ENCODE results near the gene WNK1.
"Not testable (repeated sequence)": the region's sequence is repeated elsewhere in the genome, so short reads cannot be mapped to it uniquely, and the experiment has no call there.

WNK1 gene

GRCh38 chr12:818733-819132 is 66.4 kb downstream of the WNK1 start:
- DNase-seq: no peak

- DNase-seq: no peak
These were observed 68.0 kb downstream of the WNK1 start for GRCh38 chr12:820336-820735.

- no peak for DNase-seq
These were observed 70.8 kb downstream of the WNK1 start for GRCh38 chr12:823028-823698.

GRCh38 chr12:826331-826730 is 74.0 kb downstream of the WNK1 start:
- DNase-seq: no peak

- no peak for DNase-seq
These were observed 76.5 kb downstream of the WNK1 start for GRCh38 chr12:828726-829395.

GRCh38 chr12:830111-830867 is 77.9 kb downstream of the WNK1 start:
- no peak for DNase-seq

- no peak for DNase-seq
These were observed 83.6 kb downstream of the WNK1 start for GRCh38 chr12:835754-836518.

GRCh38 chr12:836952-837351 is 84.6 kb downstream of the WNK1 start:
- no peak for DNase-seq

GRCh38 chr12:837548-837947 is 85.2 kb downstream of the WNK1 start:
- no peak for DNase-seq

- DNase-seq: no peak
These were observed 91.2 kb downstream of the WNK1 start for GRCh38 chr12:843609-844008.

GRCh38 chr12:846421-846820 is 94.0 kb downstream of the WNK1 start:
- no peak for DNase-seq

GRCh38 chr12:848173-848865 is 95.9 kb downstream of the WNK1 start:
- no peak for DNase-seq

GRCh38 chr12:848882-849527 is 96.6 kb downstream of the WNK1 start:
- DNase-seq: no peak

- not testable (repeated sequence) for DNase-seq
These were observed 97.5 kb downstream of the WNK1 start for GRCh38 chr12:849733-850437.

GRCh38 chr12:851343-851742 is 99.0 kb downstream of the WNK1 start:
- no peak for DNase-seq

GRCh38 chr12:851913-852312 is 99.5 kb downstream of the WNK1 start:
- no peak for DNase-seq

GRCh38 chr12:852864-853263 is 100.5 kb downstream of the WNK1 start:
- DNase-seq: no peak

- DNase-seq: no peak
These were observed 105.2 kb downstream of the WNK1 start for GRCh38 chr12:857611-858010.

- DNase-seq: no peak
These were observed 110.0 kb downstream of the WNK1 start for GRCh38 chr12:862303-862911.

GRCh38 chr12:863285-863684 is 110.9 kb downstream of the WNK1 start:
- no peak for DNase-seq

- DNase-seq: no peak
These were observed 113.2 kb downstream of the WNK1 start for GRCh38 chr12:865614-866013.
